Mesendoderm (in vitro differentiated cells): ENCODE results near the gene MVD.

Experiments used
- DNase-seq: peaks from one replicate; pipeline ENCODE4 v3.0.0; 2013
- H2AK5ac ChIP-seq: 2 replicates; pipeline ENCODE4 v1.6.1; 2013; ENCODE audit warnings: low read length, inconsistent platforms
- H2BK120ac ChIP-seq: 2 replicates; pipeline ENCODE4 v1.6.1; 2013; ENCODE audit warnings: low read depth, mild to moderate bottlenecking, low read length, moderate library complexity, mixed read lengths
- H2BK15ac ChIP-seq: replicated peaks from 2 replicates; pipeline ENCODE4 v1.6.1; 2013; ENCODE audit warnings: low read depth, mild to moderate bottlenecking, moderate library complexity
- H2BK5ac ChIP-seq: 2 replicates; pipeline ENCODE4 v1.6.1; 2013; ENCODE audit warnings: low read length, inconsistent platforms
- H3K18ac ChIP-seq: 2 replicates; pipeline ENCODE4 v1.6.1; 2013; ENCODE audit warnings: mild to moderate bottlenecking, low read length, mixed read lengths
- H3K23ac ChIP-seq: one replicate; pipeline ENCODE4 v1.6.1; 2013; ENCODE audit warnings: low read length
- H3K27ac ChIP-seq: 2 replicates; pipeline ENCODE4 v1.5.1; 2013; ENCODE audit warnings: low read depth, mild to moderate bottlenecking, inconsistent platforms, low read length, moderate library complexity
- H3K27me3 ChIP-seq: 2 replicates; pipeline ENCODE4 v1.6.1; 2013; ENCODE audit warnings: low read length, control low read depth, mild to moderate bottlenecking, inconsistent platforms; ENCODE audit not compliant: insufficient read depth, poor library complexity
- H3K36me3 ChIP-seq: 2 replicates; pipeline ENCODE4 v1.6.1; 2013; ENCODE audit warnings: low read length, inconsistent platforms; ENCODE audit not compliant: control insufficient read depth, insufficient read depth
- H3K4ac ChIP-seq: one replicate; pipeline ENCODE4 v1.6.1; 2013; ENCODE audit warnings: low read depth, mild to moderate bottlenecking, low read length, moderate library complexity
- H3K4me1 ChIP-seq: 2 replicates; pipeline ENCODE4 v1.6.1; 2013; ENCODE audit warnings: low read depth, low read length, inconsistent platforms; ENCODE audit not compliant: control insufficient read depth
- H3K4me2 ChIP-seq: 2 replicates; pipeline ENCODE4 v1.6.1; 2013; ENCODE audit warnings: low read length
- H3K4me3 ChIP-seq: 2 replicates; pipeline ENCODE4 v1.5.1; 2013; ENCODE audit warnings: mild to moderate bottlenecking, low read length
- H3K56ac ChIP-seq: one replicate; pipeline ENCODE4 v1.6.1; 2013; ENCODE audit warnings: low read length
- H3K79me1 ChIP-seq: 2 replicates; pipeline ENCODE4 v1.6.1; 2013; ENCODE audit warnings: low read length, inconsistent platforms
- H3K79me2 ChIP-seq: 2 replicates; pipeline ENCODE4 v1.6.1; 2013; ENCODE audit warnings: mild to moderate bottlenecking, low read length; ENCODE audit not compliant: control insufficient read depth, insufficient read depth
- H3K9ac ChIP-seq: 2 replicates; pipeline ENCODE4 v1.6.1; 2013; ENCODE audit warnings: low read length, inconsistent platforms
- H4K5ac ChIP-seq: one replicate; pipeline ENCODE4 v1.6.1; 2013; ENCODE audit warnings: low read length
- H4K8ac ChIP-seq: one replicate; pipeline ENCODE4 v1.6.1; 2013; ENCODE audit warnings: low read depth, mild to moderate bottlenecking, control low read depth, low read length, moderate library complexity
- WGBS: extraction: QIAGEN DNeasy Blood & Tissue Kit; methylation state at CpG from one replicate; pipeline ENCODE4 v1.1.7; 2013; ENCODE audit warnings: low lambda C conversion rate, missing lambda C conversion rate; ENCODE audit not compliant: insufficient coverage; ENCODE audit errors: extremely low coverage; 5-methylcytosine and 5-hydroxymethylcytosine counted together

Gene MVD

GRCh38 chr16:88630941-88631340 lies 31.9 kb downstream of the MVD start:
- Histone ChIP-seq H4K5ac (no peak overlapping the region), H3K4me1 (no peaks in the 10 kb centered on the region), H3K27me3 (no peaks in the 10 kb centered on the region), H3K79me2 (no peaks in the 10 kb centered on the region), H3K56ac (no peak overlapping the region), H3K36me3 (peaks cover 3% of the 10 kb centered on the region), H3K27ac (no peak overlapping the region), H4K8ac (no peak overlapping the region), H2BK15ac (no peak overlapping the region), H3K18ac (no peak overlapping the region), H3K4ac (no peak overlapping the region), H3K9ac (no peak overlapping the region), H3K4me2 (no peak overlapping the region), H2BK5ac (no peak overlapping the region), H3K79me1 (no peaks in the 10 kb centered on the region), H2BK120ac (no peak overlapping the region), H3K23ac (no peak overlapping the region), H2AK5ac (no peak overlapping the region), H3K4me3 (no peak overlapping the region)
- no CpG with 5 or more reads among the region's 23 CpGs for WGBS
- DNase-seq, result no peak

- Histone ChIP-seq H3K56ac (no peak overlapping the region), H2BK5ac (no peak overlapping the region), H3K36me3 (peaks cover 3% of the 10 kb centered on the region), H3K4me2 (no peak overlapping the region), H3K79me1 (no peaks in the 10 kb centered on the region), H3K27me3 (no peaks in the 10 kb centered on the region), H2AK5ac (no peak overlapping the region), H3K4me3 (no peak overlapping the region), H3K4ac (no peak overlapping the region), H3K79me2 (no peaks in the 10 kb centered on the region), H3K18ac (no peak overlapping the region), H2BK15ac (no peak overlapping the region), H3K9ac (no peak overlapping the region), H3K4me1 (no peaks in the 10 kb centered on the region), H2BK120ac (no peak overlapping the region), H4K5ac (no peak overlapping the region), H3K27ac (no peak overlapping the region), H3K23ac (no peak overlapping the region), H4K8ac (no peak overlapping the region)
- WGBS, result no CpG with 5 or more reads among the region's 12 CpGs
- no peak for DNase-seq
These were observed 32.5 kb downstream of the MVD start for GRCh38 chr16:88630433-88630832.

DNA sequence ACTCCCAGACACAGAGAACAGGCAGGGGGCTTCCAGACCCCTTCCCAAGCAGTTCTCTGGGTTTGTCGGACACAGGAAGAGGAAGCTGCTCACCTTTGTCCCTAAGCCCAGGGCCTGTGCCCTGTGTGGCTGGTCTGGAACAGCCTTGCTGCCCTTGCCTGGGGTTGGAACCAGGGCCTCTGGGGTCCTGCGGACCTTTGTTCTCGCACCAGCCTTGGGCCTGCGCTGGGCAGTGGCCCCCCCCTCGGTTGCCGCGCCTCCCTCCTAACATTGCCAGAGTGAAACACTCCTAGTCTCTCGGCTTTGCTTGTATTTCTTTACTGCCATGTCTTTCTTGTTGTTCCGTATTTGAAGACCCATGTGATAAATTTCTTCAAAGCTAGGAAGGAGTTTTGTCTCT lies 33.1 kb downstream of the MVD start:
- no peak overlapping the region for H2AK5ac ChIP-seq
- H3K18ac ChIP-seq, result no peak overlapping the region
- H3K4ac ChIP-seq, result no peak overlapping the region
- H3K9ac ChIP-seq, result no peak overlapping the region
- H3K79me2 ChIP-seq, result no peaks in the 10 kb centered on the region
- H3K27ac ChIP-seq, result no peak overlapping the region
- no peak overlapping the region for H4K8ac ChIP-seq
- no peak overlapping the region for H3K4me2 ChIP-seq
- H2BK15ac ChIP-seq, result no peak overlapping the region
- no peak overlapping the region for H3K23ac ChIP-seq
- no peak overlapping the region for H2BK120ac ChIP-seq
- no peak overlapping the region for H3K4me3 ChIP-seq
- no peak overlapping the region for H2BK5ac ChIP-seq
- no peak overlapping the region for H3K56ac ChIP-seq
- no peak overlapping the region for H4K5ac ChIP-seq
- no peaks in the 10 kb centered on the region for H3K4me1 ChIP-seq
- H3K27me3 ChIP-seq, result no peaks in the 10 kb centered on the region
- peaks cover 3% of the 10 kb centered on the region for H3K36me3 ChIP-seq
- DNase-seq, result no peak
- WGBS, result no CpG with 5 or more reads among the region's 9 CpGs
- no peaks in the 10 kb centered on the region for H3K79me1 ChIP-seq

GRCh38 chr16:88628512-88628974 lies 34.3 kb downstream of the MVD start:
- no peaks in the 10 kb centered on the region for H3K27me3 ChIP-seq
- H3K9ac ChIP-seq, result no peak overlapping the region
- H3K18ac ChIP-seq, result no peak overlapping the region
- no peak overlapping the region for H2AK5ac ChIP-seq
- no peak overlapping the region for H3K4me3 ChIP-seq
- no peak overlapping the region for H3K27ac ChIP-seq
- no peak overlapping the region for H4K8ac ChIP-seq
- H3K79me2 ChIP-seq, result no peaks in the 10 kb centered on the region
- no peak overlapping the region for H3K4me2 ChIP-seq
- H3K23ac ChIP-seq, result no peak overlapping the region
- peak; percentile 90 for DNase-seq
- H3K56ac ChIP-seq, result peak overlapping the region; percentile 15
- no peak overlapping the region for H4K5ac ChIP-seq
- peaks cover 6% of the 10 kb centered on the region for H3K36me3 ChIP-seq
- no peak overlapping the region for H2BK5ac ChIP-seq
- H2BK15ac ChIP-seq, result no peak overlapping the region
- H2BK120ac ChIP-seq, result no peak overlapping the region
- no peaks in the 10 kb centered on the region for H3K79me1 ChIP-seq
- H3K4me1 ChIP-seq, result no peaks in the 10 kb centered on the region
- H3K4ac ChIP-seq, result no peak overlapping the region
- WGBS, result no CpG with 5 or more reads among the region's 12 CpGs

DNA sequence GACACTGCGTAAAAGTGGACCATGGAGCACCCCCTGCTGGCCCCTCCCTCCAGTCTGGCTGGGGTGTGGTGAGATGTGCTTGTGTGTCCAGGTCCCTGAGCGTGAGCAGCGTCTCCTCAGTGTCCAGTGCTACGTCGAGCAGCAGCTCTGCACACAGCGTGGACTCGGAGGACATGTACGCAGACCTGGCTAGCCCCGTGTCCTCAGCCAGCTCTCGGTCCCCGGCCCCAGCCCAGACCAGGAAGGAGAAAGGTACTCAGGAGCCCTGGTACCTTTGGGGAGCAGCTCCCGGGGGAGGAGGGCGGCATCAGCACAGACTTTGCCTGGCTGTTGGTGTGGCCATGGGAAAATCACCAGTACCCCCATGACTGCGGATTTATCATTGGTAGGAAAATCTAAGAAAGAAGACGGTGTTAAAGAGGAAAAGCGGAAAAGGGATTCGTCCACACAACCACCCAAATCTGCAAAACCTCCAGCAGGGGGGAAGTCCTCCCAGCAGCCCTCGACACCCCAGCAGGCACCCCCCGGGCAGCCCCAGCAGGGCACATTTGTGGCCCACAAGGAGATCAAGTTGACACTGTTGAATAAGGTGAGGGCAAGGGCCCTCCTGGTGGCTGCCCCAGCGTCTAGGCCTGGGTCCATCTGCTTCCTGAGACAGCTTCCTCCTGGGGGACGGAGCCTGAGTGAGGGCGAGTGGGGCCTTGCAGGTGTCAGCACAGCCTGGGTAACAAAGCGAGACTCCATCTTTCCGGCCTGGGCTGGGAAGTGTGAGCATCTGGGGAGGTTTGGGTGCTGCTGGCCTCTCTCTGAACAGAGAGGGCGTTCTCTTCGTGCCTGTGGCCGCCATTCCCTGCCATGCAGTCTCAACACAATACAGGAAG lies 35.1 kb downstream of the MVD start:
- Histone ChIP-seq H3K56ac (peak overlapping the region; percentile 15), H2BK15ac (no peak overlapping the region), H3K27ac (no peak overlapping the region), H2AK5ac (no peak overlapping the region), H4K5ac (no peak overlapping the region), H2BK5ac (no peak overlapping the region), H2BK120ac (no peak overlapping the region), H3K9ac (no peak overlapping the region), H4K8ac (no peak overlapping the region), H3K4me1 (no peaks in the 10 kb centered on the region), H3K4ac (no peak overlapping the region), H3K23ac (no peak overlapping the region), H3K4me2 (no peak overlapping the region), H3K4me3 (no peak overlapping the region), H3K79me2 (no peaks in the 10 kb centered on the region), H3K27me3 (no peaks in the 10 kb centered on the region), H3K79me1 (no peaks in the 10 kb centered on the region), H3K18ac (no peak overlapping the region), H3K36me3 (peaks cover 9% of the 10 kb centered on the region)
- no peak for DNase-seq
- WGBS, result no CpG with 5 or more reads among the region's 27 CpGs
